ENCODE measurements around the gene TECTB.

- TF ChIP-seq CTCF (IDR thresholded peaks at IDR 0.05; ENCODE audit: insufficient read depth, low read depth, low read length) (no peak), EZH2 (IDR thresholded peaks at IDR 0.05; ENCODE audit: insufficient read depth, low read length) (no peak)
These were observed 28.3 kb downstream of the TECTB start for GRCh38 chr10:112311481-112311880.
